Fibroblast of villous mesenchyme (primary cell): Measurements from ENCODE around the gene CCDC70. TPM values are rescaled to one million over a fixed set of nuclear protein-coding genes. Genes with fewer than 3 reads are reported as not detected.

ENCODE experiments used
- DNase-seq: peaks from one replicate; pipeline ENCODE4 v3.0.0-alpha.2; 2010; ENCODE audit warnings: low read depth
- H3K4me3 ChIP-seq: 2 replicates; pipeline ENCODE4 v1.5.1; 2011; ENCODE audit warnings: low read depth, mild to moderate bottlenecking, low read length
- total RNA-seq: library from RNA; depleted of rRNA; stranded (reverse); fragments of >200 nt; gene quantifications from 2 replicates; pipeline ENCODE4 v1.2.3, GENCODE V29; 2012
- TF ChIP-seq, protein P1 (sequence below): IDR thresholded peaks from 2 replicates; pipeline ENCODE4 v1.5.1; 2012; ENCODE audit warnings: low read depth, mild to moderate bottlenecking, low read length; ENCODE audit not compliant: insufficient read depth

The CCDC70 gene
- total RNA-seq, 1 donor = not detected

DNA sequence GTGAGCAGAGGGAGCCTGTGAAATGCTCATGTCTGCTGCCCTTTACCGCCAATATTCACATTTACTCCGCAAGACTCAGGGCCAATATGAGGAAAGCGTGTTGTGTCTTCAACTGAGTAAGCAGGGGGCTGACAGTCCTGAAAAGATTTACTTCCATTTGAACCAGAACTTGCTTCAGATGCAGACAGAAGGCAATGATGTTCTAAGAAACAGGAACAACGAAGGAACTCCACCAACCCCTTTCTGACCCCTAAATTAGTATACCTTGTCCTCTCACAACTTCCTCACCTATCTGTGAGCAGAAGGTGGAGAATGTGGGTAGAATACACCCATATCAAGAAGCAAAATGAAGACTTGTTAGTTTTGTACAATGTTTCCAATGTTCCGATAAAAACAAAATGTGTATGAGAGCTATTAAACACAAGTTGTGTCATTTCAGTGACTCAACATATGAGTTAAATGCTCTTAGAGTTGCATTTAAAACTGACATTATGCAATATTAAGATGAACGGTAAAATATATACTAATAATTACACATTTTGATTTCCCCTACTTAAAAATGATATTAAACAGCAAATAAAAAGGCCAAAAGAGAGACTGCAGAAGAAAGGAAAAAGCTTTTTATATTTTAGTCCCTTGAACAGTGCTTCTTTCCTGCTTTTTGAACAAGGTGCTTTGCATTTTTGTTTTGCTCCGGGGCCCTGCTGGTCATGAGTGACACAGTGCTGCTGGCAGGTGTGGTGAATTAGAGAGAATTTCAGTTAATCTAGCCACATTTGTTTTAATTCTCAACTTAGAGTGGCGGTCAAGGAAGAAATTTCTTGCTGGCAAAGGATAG is 32.8 kb upstream of the CCDC70 start:
- no peak for DNase-seq
- H3K4me3 ChIP-seq = no peak overlapping the region
- TF ChIP-seq, protein P1, sequence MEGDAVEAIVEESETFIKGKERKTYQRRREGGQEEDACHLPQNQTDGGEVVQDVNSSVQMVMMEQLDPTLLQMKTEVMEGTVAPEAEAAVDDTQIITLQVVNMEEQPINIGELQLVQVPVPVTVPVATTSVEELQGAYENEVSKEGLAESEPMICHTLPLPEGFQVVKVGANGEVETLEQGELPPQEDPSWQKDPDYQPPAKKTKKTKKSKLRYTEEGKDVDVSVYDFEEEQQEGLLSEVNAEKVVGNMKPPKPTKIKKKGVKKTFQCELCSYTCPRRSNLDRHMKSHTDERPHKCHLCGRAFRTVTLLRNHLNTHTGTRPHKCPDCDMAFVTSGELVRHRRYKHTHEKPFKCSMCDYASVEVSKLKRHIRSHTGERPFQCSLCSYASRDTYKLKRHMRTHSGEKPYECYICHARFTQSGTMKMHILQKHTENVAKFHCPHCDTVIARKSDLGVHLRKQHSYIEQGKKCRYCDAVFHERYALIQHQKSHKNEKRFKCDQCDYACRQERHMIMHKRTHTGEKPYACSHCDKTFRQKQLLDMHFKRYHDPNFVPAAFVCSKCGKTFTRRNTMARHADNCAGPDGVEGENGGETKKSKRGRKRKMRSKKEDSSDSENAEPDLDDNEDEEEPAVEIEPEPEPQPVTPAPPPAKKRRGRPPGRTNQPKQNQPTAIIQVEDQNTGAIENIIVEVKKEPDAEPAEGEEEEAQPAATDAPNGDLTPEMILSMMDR = no peak

DNA sequence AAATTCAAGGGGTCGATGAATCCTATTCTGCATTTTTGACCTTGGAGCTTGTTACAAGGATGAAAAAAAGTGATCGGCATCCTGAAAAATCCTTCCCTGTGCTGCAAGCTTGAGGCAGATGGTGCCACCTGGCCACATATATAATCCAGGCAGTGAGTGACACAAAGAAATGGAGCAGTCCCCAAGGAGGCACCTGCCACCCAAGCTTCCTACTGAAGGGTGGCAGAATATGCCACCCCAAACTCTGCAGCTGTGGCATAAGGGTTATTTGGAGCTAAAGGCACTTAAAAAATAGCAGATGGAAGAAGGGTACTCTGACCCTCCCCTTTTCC is 32.2 kb upstream of the CCDC70 start:
- DNase-seq = no peak
- TF ChIP-seq, protein P1 = no peak
- H3K4me3 ChIP-seq = no peak overlapping the region

DNA sequence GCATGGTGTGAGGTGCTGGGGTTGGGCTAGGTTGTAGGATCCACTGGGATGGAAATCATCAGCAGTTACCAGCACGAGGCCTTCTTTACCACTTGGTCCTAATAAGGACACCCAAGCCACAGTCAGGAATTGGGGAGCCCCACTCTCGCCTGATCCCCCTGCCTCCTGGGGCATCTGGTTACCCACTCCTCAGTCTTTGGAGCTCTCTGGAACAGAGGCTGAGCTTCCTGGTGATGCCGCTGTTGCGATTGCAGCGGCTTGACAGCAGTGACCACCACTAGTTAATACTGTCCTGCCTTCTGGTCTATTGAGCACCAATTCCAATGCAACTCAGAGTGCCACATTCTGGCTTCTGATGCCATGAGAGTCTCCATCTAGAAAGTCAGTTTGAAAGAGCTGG is 30.2 kb upstream of the CCDC70 start:
- TF ChIP-seq, protein P1 = no peak
- DNase-seq = no peak

DNA sequence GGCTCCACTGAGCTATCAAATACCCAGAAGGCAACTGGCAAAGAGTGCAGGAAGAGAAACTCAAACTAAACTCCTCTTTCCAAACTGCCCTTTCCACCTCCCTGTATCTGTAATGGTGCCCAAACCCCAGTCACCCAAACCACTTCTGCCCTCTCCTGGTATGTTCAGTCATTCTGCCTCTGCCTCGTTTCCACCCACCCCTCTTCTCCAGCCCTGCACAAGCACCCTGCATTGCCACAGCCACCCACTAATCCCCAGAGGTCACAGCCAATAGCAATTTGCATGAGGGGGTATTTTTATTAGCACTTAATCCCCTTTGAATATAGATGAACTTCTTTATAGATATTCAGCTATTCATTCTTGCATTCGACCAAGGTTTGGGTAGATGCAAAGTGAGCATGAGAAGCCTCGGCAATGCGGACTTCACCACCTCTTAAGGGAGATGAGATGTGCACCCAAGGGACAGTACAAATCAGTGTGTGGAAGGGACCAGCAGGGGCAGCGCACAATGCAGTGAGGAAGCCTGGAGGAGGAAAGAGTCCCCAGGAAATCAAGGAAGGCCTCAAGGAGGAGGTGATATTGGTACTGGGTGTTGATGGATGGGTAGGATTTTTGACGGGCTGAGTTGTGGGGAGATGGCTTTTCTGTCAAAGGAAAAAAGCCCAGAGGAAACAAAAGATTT is 29.2 kb upstream of the CCDC70 start:
- peak; percentile 18 for DNase-seq
- TF ChIP-seq, protein P1 = peak; percentile 32

More for the DNA sequence above, 30.2 kb upstream of the CCDC70 start:
- no peak overlapping the region for H3K4me3 ChIP-seq

DNA sequence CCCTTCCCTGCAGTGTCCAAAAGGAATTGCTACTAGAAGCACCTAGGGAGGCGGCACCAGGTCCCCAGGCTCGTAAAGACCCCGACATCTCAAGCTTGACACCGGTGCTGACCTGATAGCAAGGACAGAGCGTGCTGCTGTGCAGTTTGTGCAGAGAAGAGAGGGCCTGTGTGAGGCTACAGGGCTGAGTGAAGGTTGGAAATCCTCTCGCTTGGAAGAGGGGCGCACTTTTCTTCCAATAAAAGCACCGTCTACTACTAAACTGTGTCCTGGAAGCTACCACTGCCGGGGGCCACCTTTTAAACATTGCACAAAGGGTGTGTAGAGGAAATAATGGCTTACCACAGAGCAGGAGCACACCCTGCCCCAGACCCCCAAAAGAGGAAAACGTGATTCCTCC is 27.8 kb upstream of the CCDC70 start:
- TF ChIP-seq, protein P1 = no peak
- no peak for DNase-seq
- H3K4me3 ChIP-seq = no peak overlapping the region

More for the DNA sequence above, 29.2 kb upstream of the CCDC70 start:
- H3K4me3 ChIP-seq = no peak overlapping the region

DNA sequence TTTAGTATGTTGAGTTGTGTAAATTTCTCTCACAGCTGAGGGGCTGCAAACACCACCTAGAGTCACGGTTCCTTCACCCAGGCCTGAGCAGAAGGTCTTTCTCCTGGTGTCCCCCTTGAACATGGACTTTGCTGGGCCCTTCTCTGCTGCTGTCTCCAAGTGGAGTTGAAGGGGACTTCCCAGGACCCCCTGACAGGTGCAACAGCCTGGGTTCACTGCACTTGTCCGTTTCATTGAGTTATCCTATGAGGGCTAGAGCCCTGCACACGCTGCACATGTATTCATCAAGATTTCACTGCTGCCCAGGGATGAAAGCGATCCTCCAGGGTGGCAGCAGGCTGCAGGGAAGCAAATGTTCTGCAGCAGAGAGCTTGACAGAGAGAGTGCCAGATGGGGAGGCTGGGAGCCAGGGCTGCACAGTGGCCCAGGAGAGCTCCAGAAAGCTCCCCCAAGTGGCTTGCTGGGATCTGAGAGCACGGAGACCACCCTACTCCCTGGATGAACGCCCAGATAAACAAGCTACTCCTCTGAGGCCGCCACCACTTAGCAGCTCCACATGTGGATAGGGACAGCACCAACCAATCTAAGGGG is 27.1 kb upstream of the CCDC70 start:
- TF ChIP-seq, protein P1 = no peak
- no peak for DNase-seq
- no peak overlapping the region for H3K4me3 ChIP-seq
